Activated CD4-positive, alpha-beta T cell treated with anti-CD3 and anti-CD28 coated beads, Interleukin-2, amount 50 U/mL, for 4 hours (primary cell): ENCODE results near the gene NVL.
A peak's percentile ranks its signal among the peaks of the same experiment; 100 is the strongest.

ENCODE experiments used
- DNase-seq, 2 experiments: peaks; one replicate each; pipeline ENCODE4 v3.0.0-alpha.2; 2020

The NVL gene

GRCh38 chr1:224189561-224189960, 140.4 kb downstream of the NVL start:
- DNase-seq = no peak

- no peak for DNase-seq
These were observed 141.7 kb downstream of the NVL start for GRCh38 chr1:224188286-224188685.

GRCh38 chr1:224185208-224185607, 144.8 kb downstream of the NVL start:
- no peak for DNase-seq

GRCh38 chr1:224183591-224184312, 146.2 kb downstream of the NVL start:
- DNase-seq = peak; percentile 44 to 48

- DNase-seq = peak; percentile 73 to 78
These were observed 146.9 kb downstream of the NVL start, which contains the start of gene DEGS1 for GRCh38 chr1:224182866-224183590. Gene DEGS1 (plus strand): TSS chr1:224183240. CDS start chr1:224183337, 97 bp downstream.

- DNase-seq = peak; percentile 23 to 27
These were observed 147.7 kb downstream of the NVL start for GRCh38 chr1:224182057-224182865.

- no peak for DNase-seq
These were observed 148.5 kb downstream of the NVL start for GRCh38 chr1:224181453-224181810.

- no peak for DNase-seq
These were observed 149.1 kb downstream of the NVL start for GRCh38 chr1:224180783-224181452.

GRCh38 chr1:224178894-224179293, 151.1 kb downstream of the NVL start:
- DNase-seq = no peak

- no peak for DNase-seq
These were observed 152.5 kb downstream of the NVL start for GRCh38 chr1:224177356-224177999.
